Measurements from ENCODE around the gene LAMTOR5.
A peak's percentile ranks its signal among the peaks of the same experiment; 100 is the strongest.
"Not testable (repeated sequence)": the region's sequence is repeated elsewhere in the genome, so short reads cannot be mapped to it uniquely, and the experiment has no call there.

LAMTOR5 gene

DNA sequence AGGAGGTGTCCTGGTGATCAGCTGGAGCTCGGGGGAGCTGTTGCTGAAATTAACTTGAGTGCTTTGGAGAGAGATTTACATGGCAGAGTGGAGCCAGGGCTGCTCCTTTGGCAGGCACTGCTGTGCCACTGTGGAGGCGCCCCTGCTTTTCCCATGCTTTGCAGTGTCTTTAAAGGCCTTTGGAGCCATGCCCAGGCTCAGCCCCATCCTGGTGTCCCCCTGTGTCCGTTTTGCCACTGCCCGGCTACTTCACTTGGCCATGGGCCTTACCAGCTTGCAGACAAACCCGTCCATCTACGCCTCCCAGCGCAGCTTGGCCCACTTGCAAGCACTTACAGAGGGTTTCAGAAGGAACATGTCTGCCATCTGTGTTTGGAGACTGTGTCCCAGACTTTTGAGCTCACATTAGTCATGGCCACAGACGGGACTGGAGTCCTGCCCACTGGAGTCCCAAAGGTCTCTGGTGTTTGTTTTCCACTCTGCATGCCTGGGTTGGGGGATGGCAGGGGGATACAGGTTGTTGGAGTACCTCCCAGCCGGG lies 18.2 kb upstream of the LAMTOR5 start:
- DNase-seq: peak; percentile 27

DNA sequence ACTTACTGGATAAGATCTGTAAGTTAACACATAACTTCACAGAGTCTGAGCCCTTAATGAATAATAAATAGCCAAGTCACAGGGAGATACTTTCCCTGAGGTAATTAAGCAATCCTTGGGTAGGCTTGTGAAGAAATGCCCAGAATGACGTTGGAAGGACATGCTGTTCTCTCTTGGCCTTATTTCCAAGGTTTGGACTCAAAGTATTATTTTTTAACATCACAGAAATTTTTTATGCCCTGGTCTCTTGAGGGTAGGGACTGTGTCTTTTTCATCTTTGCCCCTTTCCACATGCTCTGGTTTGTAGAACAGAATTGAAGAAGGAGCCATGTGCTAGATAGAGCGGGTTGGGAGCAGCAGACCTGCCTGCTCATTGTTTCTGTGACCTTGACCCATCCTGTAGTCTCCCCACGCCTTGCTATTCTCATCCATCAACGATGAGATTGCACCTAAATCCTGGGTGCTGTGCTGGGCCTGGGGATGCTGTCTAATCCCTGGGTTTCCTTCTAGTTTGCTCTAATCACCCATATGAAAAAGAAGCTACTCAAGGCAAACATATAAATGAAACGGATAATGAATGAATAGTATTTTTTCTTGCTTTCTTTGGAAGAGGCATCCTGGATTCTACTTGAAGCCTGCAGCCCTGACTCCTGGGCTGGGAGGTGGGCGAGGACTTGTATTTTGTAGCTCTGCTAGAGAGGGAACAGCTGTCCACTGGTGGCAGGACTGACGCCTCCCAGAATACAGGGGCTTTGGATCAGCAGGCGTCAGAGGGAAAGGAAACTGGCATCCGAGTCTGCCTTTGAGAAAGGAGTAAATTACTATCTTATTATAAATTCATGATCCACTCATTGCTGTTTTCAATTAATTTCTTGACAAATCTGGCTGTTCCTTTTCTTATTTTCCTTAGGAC lies 17.5 kb upstream of the LAMTOR5 start:
- DNase-seq: no peak

DNA sequence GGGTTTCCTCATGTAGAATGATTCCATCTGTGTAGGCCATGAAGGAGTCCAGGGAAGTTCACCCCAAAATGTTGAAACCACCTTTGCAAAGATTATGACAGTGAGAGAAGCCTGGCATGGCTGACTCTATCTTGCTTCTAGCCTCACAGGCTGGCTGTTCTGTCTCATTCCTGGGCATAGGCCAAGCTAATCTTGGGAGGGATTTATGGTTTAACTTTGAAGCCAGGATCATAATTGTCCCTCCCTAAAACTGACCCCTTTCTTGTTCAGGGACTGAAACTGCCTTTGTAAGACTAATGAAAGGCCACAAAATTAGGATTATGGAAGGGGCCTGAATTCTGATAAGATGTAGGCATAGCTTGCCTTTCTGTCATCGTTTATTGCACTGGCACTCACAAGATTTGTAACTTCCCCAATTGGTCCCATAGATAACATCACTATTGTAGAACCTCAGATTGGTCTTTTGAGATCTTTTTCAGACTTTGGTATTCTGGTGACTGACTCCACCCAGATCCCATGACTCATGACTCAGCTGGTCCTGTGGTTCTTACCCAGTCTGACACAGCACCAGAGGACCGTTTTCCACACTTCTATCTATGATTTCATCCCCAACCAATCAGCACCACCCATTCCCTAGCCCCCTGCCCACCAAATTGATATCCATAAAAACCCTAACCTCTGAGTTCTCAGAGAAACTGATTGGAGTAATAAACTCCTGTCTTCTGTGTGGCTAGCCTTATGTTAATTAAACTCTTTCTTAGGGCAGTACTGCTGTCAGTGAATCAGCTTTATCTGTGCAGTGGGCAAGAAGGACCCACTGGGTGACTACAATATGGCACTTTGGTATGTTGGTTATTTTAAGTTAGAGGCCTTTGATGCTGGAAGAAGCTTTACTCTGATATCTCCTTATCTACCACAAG lies 13.6 kb upstream of the LAMTOR5 start:
- no peak for DNase-seq

DNA sequence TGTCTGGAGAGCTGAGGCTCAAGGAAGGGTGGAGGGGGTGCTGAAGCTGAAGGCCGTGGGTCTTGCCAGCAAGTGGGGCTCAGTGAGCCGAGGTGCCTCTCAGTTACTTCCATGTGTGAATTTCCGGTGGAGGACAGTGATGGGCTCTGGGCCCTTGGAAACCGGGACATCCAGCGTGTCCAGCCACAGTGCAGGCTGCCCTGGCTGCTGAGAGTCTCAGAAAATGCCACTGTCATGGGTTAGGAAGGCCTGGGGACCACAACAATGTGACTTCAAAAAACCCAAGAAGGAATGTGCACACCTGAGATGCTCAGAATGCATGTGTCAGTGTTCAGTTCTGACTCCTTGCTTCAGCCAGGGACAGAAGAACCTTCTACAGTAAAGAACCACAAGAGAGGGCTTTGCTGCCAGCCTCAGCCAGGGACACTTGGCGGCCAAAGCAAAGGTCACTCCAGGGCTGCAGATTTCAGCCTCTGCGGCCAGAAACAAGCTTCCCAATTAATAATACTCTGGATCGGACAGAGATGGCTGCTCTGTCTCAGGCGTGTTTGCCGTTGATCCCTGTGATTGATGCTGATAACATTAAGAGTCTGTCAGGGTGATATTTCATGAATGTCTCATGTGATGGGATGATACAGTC lies 12.6 kb upstream of the LAMTOR5 start:
- DNase-seq: no peak

DNA sequence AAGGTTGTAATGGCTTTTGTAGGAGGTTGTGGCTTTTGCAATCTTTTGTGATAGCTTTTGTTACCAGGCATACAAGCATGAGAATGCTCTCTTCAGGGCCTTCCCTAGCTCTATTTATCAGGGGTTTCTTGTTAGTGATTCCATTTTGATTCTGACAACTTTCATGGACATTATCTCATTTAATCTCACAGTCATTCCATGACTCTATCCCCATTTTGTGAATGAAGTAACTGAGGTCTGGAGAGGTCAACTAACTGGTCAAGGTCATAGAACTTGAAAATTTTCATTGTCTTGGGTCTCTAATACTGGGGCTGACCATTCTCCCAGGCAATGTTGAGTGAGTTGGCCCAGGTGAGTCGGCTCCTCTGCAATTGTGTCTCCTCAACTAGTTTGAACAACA lies 11.2 kb upstream of the LAMTOR5 start:
- no peak for DNase-seq

DNA sequence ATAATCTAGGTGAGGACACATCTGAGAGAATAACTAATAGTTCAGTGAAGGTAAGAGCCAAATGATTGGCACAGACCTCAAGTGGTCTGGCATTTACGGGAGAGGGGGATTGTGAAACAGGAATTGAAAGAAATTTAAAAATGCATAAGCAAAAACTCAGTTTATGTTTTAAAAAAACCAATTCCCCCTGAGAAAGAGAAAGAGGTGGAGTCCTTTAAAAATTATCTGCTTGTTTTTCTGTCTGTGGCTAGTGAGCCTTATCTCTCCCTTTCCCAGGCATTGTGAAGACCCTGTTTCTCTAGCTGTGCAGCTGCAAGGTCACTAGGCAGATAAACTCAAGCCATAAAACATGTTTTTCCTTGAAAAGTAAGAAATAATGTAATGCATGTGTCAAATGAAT lies 5.6 kb upstream of the LAMTOR5 start:
- not testable (repeated sequence) for DNase-seq

DNA sequence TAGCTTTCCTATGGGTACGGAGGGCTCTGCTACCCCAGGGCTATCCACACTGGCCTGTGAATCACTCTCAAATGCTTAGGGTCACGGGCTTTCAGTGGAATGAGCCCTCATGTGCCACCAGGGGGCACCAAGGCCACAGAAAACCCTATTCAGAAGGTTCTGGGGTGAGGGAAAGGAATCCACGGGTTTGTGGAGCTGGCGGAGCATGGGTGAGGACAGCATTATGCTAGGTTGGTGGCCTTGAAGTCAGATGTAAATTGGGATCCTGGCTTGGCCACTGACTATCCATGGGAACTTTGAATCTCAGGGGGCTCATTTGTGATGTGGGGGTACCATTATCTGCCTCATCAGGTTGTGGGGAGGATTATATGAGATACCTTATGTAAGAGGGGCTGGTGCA lies 5.1 kb upstream of the LAMTOR5 start:
- DNase-seq: peak; percentile 40

DNA sequence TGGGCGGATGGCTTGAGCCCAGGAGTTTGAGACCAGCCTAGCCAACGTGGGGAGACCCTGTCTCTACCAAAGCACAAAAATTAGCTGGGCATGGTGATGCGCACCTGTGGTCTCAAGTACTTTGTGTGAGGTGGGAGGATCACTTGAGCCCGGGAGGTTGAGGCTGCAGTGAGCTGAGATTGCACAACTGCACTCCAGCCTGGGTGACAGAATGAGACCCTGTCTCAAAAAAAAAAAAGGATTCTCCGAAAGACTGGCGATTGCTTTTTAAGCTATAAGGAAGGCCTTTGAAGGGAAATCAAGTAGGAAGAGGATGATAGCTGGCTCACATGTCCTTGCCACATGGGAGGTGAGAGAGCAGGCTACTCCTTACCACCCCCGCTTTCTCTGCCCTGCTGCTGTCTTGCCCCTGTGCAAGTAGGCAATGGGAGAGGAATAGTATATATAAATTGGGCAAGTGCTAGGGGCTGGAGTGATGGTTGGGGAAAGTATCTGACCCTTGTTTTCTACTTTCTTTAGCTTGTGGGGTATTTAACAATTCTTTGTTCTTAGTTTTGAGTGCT lies 3.8 kb upstream of the LAMTOR5 start:
- DNase-seq: no peak

DNA sequence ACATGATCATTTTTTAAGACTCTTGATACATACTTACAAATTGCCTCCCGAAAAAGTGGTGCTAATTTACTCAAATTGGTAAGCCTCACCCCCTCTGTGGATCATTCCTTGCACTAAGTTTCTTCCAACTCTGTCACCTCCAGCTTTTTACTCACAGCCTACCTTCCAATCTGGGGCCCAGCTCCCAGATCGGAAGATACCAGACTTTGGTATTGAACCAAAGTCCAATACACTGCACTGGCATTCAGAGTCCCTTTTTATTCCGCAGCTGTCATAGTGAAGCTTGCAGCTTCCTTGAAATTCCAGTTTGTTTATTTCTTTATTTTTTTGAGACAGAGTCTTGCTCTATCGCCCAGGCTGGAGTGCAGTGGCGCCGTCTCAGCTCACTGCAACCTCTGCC lies 1.8 kb upstream of the LAMTOR5 start:
- DNase-seq: no peak

DNA sequence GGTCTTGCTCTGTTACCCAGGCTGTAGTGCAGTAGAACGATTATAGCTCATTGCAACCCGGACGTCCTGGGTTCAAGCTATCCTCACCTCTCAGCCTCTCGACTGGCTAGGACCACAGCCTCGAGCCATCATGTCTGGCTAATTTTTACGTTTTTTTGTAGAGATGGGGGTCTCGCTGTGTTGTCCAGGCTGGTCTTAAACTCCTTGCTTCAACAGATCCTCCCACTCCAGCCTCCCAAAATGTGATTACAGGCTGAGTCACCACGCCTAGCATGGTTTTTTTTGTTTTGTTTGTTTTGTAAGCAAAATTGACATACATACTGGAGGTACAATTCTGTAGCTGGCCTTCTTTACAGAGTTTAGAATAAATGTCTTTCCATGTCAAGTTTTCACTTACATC lies 994 bp upstream of the LAMTOR5 start:
- DNase-seq: no peak

DNA sequence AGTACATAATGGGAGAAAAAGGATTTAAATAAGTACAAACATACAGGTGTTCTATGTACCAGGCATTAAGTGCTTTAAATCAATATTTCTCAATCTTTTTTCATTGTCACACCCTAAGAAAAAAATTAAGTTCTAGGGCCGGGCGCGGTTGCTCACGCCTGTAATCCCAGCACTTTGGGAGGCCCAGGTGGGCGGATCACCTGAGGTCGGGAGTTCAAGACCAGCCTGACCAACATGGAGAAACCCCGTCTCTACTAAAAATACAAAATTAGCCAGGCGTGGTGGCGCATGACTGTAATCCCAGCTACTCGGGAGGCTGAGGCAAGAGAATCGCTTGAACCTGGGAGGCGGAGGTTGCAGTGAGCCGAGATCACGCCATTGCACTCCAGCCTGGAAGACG lies 1.1 kb downstream of the LAMTOR5 start:
- DNase-seq: not testable (repeated sequence)

DNA sequence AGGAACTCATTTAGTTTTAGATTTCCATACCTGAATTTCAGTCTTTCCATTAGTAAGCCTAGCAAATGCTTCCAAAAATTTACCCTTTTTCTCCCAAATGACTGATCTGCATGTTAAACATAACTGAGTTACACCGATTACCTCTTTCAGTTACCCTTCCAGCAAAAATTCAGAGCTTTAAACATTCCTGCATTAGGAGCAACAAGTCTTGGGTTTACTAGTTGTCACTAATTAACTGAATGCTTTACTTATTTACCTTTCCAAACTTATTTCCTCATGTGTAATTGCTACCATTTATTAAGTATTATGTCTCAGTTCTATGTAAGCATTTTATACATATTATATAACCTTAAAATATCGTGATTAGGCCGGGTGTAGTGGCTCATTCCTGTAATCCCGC lies 3.1 kb downstream of the LAMTOR5 start:
- no peak for DNase-seq

DNA sequence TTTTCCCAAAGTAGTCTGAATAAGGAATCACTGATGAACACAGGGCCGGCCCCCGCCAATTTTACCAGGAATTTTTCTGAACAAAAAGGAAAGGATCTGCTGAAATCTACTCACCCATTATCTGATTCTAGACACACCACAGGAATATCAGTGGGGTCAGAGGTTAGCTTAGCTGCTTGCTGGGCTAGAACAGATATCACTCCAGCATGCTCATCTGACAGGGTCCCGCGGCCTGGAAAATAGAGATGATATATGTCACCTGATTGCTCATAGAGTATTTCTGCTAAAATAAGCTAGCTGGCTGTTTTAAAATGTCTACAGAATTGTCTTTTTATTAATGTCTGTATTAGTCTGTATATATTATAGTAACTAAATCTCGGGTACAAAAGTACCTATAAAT lies 3.7 kb downstream of the LAMTOR5 start:
- DNase-seq: no peak

DNA sequence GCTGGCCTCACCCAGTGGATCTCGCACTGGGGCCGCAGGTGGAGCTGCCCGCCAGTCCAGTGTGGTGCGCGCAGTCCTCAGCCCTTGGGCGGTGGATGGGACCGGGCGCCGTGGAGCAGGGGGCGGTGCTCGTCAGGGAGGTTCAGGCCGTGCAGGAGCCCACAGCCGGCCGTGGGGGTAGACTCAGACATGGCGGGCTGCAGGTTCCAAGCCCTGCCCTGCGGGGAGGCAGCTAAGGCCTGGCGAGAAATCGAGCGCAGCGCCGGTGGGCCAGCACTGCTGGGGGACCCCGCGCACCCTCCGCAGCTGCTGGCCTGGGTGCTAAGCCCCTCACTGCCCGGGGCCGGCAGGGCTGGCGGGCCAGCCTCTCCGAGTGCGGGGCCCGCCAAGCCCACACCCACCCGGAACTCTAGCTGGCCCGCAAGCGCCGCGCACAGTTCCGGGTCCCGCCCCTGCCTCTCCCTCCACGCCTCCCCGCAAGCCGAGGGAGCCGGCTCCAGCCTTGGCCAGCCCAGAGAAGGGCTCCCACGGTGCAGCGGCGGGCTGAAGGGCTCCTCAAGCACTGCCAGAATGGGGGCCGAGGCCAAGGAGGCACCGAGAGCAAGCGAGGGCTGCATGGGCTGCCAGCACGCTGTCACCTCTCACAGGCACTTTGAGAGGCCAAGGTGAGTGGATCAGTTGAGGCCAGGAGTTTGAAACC lies 11.1 kb downstream of the LAMTOR5 start:
- not testable (repeated sequence) for DNase-seq

DNA sequence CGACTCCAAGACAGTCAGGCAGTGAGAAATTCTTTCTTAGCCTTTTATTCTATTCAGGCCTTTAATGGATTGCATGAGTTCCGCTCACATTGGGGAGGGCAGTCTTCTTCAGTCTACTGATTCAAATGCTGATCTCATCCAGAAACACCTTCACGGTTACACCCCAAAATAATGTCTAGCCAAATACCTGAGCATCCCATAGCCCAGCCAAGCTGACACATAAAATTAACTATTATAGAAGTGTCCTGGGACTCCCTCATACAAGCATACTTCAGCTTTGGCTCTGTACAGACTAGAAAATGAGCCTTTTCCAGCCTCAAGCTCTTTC lies 13.0 kb downstream of the LAMTOR5 start:
- DNase-seq: no peak

DNA sequence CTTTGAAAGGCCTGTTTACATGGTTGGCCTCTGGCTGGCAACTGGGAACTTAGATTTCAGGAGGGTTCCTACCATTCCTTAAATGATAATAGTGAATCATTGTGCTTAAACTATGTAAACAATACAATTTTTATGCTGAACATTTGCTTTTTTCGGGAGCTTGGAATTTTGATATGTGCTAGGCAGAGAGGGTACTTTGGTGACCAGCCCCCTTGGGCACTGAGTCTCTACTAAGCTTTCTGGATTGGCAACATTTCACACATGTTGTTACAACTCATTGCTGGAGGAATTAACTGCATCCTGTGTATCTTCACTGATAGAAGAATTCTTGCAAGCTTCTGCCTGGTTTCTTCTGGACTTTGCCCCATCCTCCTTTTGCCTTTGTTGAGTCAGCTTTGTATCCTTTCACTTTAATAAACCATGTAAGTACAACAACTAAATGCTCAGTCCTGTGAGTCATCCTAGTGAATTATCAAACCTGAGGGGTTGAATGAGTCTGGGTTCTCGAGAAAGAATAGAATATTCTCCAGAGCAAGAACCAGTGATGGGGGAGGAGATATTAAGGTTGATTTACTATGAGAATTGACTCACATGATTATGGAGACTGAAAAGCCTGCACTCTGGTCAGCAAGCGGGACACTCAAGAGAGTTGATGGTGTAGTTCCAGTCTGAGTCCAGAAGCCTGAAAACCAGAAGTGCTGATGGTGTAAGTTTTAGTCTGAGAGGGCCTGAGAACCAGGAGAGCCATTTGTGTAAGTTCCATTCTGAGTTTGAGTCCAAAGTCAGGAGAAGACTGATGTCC lies 13.6 kb downstream of the LAMTOR5 start:
- DNase-seq: no peak

DNA sequence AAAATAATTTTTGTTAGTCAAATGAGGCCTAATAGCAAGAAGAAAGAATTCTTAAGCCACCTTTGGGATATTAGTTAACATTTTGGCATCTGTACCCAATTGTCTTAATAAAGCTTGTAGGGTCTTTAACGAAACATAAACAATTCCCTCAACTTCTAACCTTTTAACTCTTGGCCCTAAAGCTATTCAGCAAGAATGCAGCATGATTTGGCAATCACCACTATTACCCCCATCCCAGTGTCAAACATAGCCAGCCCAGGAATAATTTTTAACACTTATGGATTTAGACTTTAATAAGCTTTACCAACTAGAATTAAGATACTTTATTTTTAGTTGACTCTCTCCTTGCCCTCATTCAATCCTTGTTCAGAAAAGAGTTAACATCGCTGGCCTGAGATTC lies 14.2 kb downstream of the LAMTOR5 start:
- no peak for DNase-seq

DNA sequence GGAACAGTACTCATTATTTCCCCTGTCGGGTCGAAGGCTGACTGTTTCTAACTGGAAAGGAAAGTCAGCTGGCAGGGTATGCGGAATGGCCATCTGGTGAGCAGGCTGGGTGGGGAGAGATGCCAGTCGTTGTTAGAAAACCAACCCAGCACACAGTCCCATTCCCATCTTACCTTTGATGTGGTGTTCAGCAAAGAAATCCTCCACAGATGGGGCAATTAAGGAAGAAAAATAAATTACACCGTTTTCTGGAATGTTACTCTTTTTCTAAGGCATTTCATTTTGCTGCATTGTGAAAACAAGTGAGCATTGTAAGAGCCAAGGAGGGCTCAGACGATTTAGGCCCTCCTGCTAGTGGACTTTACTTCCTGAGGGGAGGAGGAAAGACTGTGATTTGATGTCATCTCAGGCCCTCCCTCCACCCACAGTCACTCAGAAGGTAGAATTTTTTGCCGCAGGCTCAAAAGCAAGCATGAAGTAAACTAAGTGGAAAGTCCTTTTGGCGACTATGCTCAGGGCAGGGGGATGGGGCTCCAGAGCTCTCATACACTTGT lies 16.7 kb downstream of the LAMTOR5 start, which contains the start of gene SLC16A4:
Gene SLC16A4 (minus strand): TSS at position 335 of the 554 bp plus-strand sequence. CDS start 1,703 bp downstream, outside the sequence.
- no peak for DNase-seq

DNA sequence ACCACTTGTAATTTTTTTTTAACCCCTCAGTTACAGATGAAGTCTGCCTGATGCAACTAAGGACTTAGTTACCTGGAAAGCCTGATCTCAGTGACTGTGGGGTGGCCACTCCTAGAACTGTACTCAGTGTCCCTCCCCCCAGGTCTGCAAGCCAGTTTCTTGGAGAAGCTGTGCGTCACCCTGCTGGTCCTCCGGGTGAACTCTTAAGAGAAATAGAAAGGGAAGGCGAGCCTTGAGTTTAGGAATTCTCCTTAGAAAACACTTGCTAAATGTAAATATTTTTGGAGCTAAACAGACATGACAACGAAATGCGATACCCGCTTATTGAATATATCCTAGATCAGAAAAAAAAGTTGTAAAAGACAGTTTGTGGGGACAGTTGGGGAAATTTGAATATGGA lies 17.4 kb downstream of the LAMTOR5 start:
- no peak for DNase-seq

DNA sequence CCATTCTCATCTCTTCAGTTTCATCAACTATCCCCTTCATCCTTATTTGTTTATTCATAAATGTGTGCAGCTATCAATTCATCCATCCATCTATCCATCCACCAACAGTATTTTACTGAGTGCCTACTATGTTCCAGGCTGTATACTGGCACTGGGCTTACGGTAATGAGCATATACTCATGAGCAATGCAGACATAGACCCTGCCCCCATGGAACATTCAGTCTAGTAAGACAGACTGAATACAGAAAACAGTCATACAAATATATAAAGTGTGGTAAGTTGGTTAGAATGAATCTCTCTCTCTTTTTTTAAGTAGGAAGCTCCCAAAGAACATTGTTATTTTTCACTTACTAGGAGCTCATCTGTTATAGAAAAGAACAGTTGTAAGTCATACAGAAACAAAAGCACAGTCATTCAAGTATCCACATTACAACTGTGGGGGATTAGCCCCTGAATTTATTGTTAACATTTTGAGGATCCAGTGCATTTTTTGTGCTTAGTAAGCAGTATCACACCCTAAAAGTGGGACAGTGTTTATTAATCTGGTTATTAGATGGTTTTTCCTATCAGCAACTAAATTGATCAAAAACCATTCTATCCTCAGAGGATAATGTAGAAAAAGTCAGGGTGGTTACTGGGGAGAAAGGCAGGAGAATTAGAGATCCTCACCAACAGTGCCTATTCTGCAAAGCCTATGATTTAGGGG lies 20.3 kb downstream of the LAMTOR5 start:
- no peak for DNase-seq
